SK-N-SH (cell line): ENCODE results near the gene SLBP. TPM values are rescaled to one million over a fixed set of nuclear protein-coding genes. Genes with fewer than 3 reads are reported as not detected.

Source experiments
- CTCF ChIA-PET: fragments of 300-600, 350-600 bp; formaldehyde crosslinking; extraction: SDS; loops from one replicate; lab custom pipeline; 2021; lab: Yijun Ruan, JAX
- POLR2A ChIA-PET: fragments of 350-600 bp; sonication (Branson Sonifier 250); formaldehyde crosslinking; extraction: SDS; loops from one replicate; lab custom pipeline; 2020; ENCODE audit warnings: antibody characterized with exemption, inconsistent platforms; lab: Yijun Ruan, JAX
- DNase-seq: peaks from one replicate; pipeline ENCODE4 v3.0.0; 2012
- H2AFZ ChIP-seq: fragments of 200-600 bp; sonication (generic); 2 replicates; pipeline ENCODE4 v1.8.1; 2016; ENCODE audit warnings: antibody characterized with exemption, mild to moderate bottlenecking, low read depth
- H3F3A ChIP-seq: fragments of 200-600 bp; sonication (generic); replicated peaks from 2 replicates; pipeline ENCODE3; 2016; ENCODE audit warnings: antibody characterized with exemption, mild to moderate bottlenecking; ENCODE audit not compliant: insufficient read depth
- H3K27ac ChIP-seq, 2 experiments: fragments of 200-500 bp in 1 of 2; fragments of 200-600 bp in 1 of 2; sonication (Bioruptor generic) in 1 of 2; sonication (generic), shearing (Covaris generic) in 1 of 2; 2 replicates each; pipeline versions ENCODE4 v1.5.1 to v1.6.1; 2014 to 2016; ENCODE audit warnings: low read depth in 2 of 2, inconsistent platforms in 1 of 2, low read length in 1 of 2, mild to moderate bottlenecking in 1 of 2, mixed read lengths in 1 of 2
- H3K27me3 ChIP-seq: fragments of 200-600 bp; sonication (generic), shearing (Covaris generic); 2 replicates; pipeline ENCODE4 v1.6.1; 2016; ENCODE audit warnings: mixed run types; ENCODE audit not compliant: insufficient read depth
- H3K36me3 ChIP-seq, 2 experiments: fragments of 200-500 bp in 1 of 2; fragments of 200-600 bp in 1 of 2; sonication (Bioruptor generic) in 1 of 2; sonication (generic) in 1 of 2; replicated peaks in 1 of 2; 2 replicates each; pipeline versions ENCODE3 to v1.5.1; 2014 to 2016; ENCODE audit warnings: low read length in 1 of 2, mild to moderate bottlenecking in 1 of 2; ENCODE audit not compliant: insufficient read depth in 2 of 2, control insufficient read depth in 1 of 2
- H3K4me1 ChIP-seq, 2 experiments: fragments of 200-500 bp in 1 of 2; fragments of 200-600 bp in 1 of 2; sonication (Bioruptor generic) in 1 of 2; sonication (generic), shearing (Covaris generic) in 1 of 2; 2 replicates each; pipeline versions ENCODE4 v1.5.1 to v1.6.1; 2014 to 2016; ENCODE audit warnings: low read depth in 1 of 2, low read length in 1 of 2, mixed run types in 1 of 2; ENCODE audit not compliant: insufficient read depth in 2 of 2, control insufficient read depth in 1 of 2
- H3K4me2 ChIP-seq: fragments of 200-600 bp; sonication (generic), shearing (Covaris generic); 2 replicates; pipeline ENCODE4 v1.6.1; 2017; ENCODE audit warnings: mixed run types
- H3K4me3 ChIP-seq, 2 experiments: fragments of 200-500 bp in 1 of 2; fragments of 200-600 bp in 1 of 2; sonication (Bioruptor generic) in 1 of 2; sonication (generic), shearing (Covaris generic) in 1 of 2; 2 replicates each; pipeline versions ENCODE4 v1.5.1 to v1.8.1; 2014 to 2016; ENCODE audit warnings: low read depth in 2 of 2, inconsistent platforms in 1 of 2, low read length in 1 of 2, mild to moderate bottlenecking in 1 of 2, mixed read lengths in 1 of 2, moderate library complexity in 1 of 2
- H3K79me2 ChIP-seq: fragments of 200-600 bp; sonication (generic); 2 replicates; pipeline ENCODE4 v1.8.1; 2017; ENCODE audit warnings: mild to moderate bottlenecking; ENCODE audit not compliant: insufficient read depth
- H3K9ac ChIP-seq: fragments of 200-600 bp; sonication (generic); 2 replicates; pipeline ENCODE4 v1.6.1; 2017; ENCODE audit warnings: mixed run types
- H3K9me2 ChIP-seq: fragments of 200-600 bp; sonication (generic); 2 replicates; pipeline ENCODE4 v1.6.1; 2017; ENCODE audit warnings: mixed run types
- H3K9me3 ChIP-seq: fragments of 200-600 bp; sonication (generic); 2 replicates; pipeline ENCODE4 v1.6.1; 2017; ENCODE audit warnings: mixed run types, mild to moderate bottlenecking, moderate library complexity
- H4K20me1 ChIP-seq: fragments of 200-600 bp; sonication (generic); 2 replicates; pipeline ENCODE4 v1.6.1; 2017; ENCODE audit warnings: mild to moderate bottlenecking, mixed run types; ENCODE audit not compliant: insufficient read depth
- EZH2phosphoT487 ChIP-seq: fragments of 200-600 bp; sonication (generic); IDR thresholded peaks from 2 replicates; pipeline ENCODE4 v1.6.1; 2017; ENCODE audit warnings: low read depth, mixed run types, mild to moderate bottlenecking, antibody characterized with exemption, moderate library complexity, borderline replicate concordance
- FOSL2 ChIP-seq: IDR thresholded peaks from 2 replicates; pipeline ENCODE4 v1.4.0; 2012; ENCODE audit warnings: low read depth, mild to moderate bottlenecking, moderate library complexity, borderline replicate concordance
- GABPA ChIP-seq: IDR thresholded peaks from 2 replicates; pipeline ENCODE4 v1.4.0; 2012; ENCODE audit warnings: low read depth, mild to moderate bottlenecking
- GATA2 ChIP-seq: sonication (generic); formaldehyde crosslinking; IDR thresholded peaks from 2 replicates; pipeline ENCODE4 v1.5.0; 2020; ENCODE audit warnings: mild to moderate bottlenecking, missing genetic modification reagents
- JUND ChIP-seq: IDR thresholded peaks from 2 replicates; pipeline ENCODE4 v1.4.0; 2012
- MXI1 ChIP-seq: IDR thresholded peaks from 2 replicates; pipeline ENCODE4 v1.6.1; 2012; ENCODE audit warnings: mild to moderate bottlenecking, low read depth, low read length, improper control_type of control experiment
- REST ChIP-seq: IDR thresholded peaks from 2 replicates; pipeline ENCODE4 v1.6.1; 2012; ENCODE audit warnings: mild to moderate bottlenecking, low read depth, low read length, moderate library complexity
- SIN3A ChIP-seq: IDR thresholded peaks from 2 replicates; pipeline ENCODE4 v1.6.1; 2012; ENCODE audit warnings: low read depth, mild to moderate bottlenecking, low read length, moderate library complexity, borderline replicate concordance
- SMC3 ChIP-seq: IDR thresholded peaks from 2 replicates; pipeline ENCODE4 v1.6.1; 2012; ENCODE audit warnings: low read depth, low read length, improper control_type of control experiment
- USF2 ChIP-seq: fragments of 150-350 bp; IDR thresholded peaks from 2 replicates; pipeline ENCODE4 v1.6.1; 2017; ENCODE audit warnings: antibody characterized with exemption, low read length, low read depth, borderline replicate concordance
- YY1 ChIP-seq: IDR thresholded peaks from 2 replicates; pipeline ENCODE4 v1.4.0; 2012; ENCODE audit warnings: low read depth, mild to moderate bottlenecking
- WGBS: methylation state at CpG from one replicate; pipeline ENCODE4 v1.1.6; 2017; ENCODE audit warnings: low lambda C conversion rate; 5-methylcytosine and 5-hydroxymethylcytosine counted together
- polyA plus RNA-seq, 3 experiments: library from polyadenylated mRNA; depleted of rRNA; stranded (reverse); fragments of >200 nt; gene quantifications; 2 replicates each; pipeline ENCODE4 v1.2.3, GENCODE V29; 2012

SLBP gene
- polyA plus RNA-seq, 1 of the 3 experiments (the other 2 are of a cell fraction) = 51.5 TPM

GRCh38 chr4:1655081-1655480 is 57.0 kb downstream of the SLBP start:
- Histone ChIP-seq H2AFZ (no peak overlapping the region), H4K20me1 (no peaks in the 10 kb centered on the region), H3K4me3 (no peak overlapping the region), H3K27ac (no peak overlapping the region), H3K79me2 (no peaks in the 10 kb centered on the region), H3K4me1 (no peaks in the 10 kb centered on the region), H3K9me3 (no peaks in the 10 kb centered on the region), H3K27me3 (no peaks in the 10 kb centered on the region), H3K4me2 (no peak overlapping the region), H3K36me3 (no peaks in the 10 kb centered on the region), H3K9me2 (no peaks in the 10 kb centered on the region), H3F3A (no peaks in the 10 kb centered on the region), H3K9ac (no peak overlapping the region)
- TF ChIP-seq JUND (no peak), SIN3A (no peak), GABPA (no peak), SMC3 (no peak)
- CTCF ChIA-PET = no interaction called here
- 96% methylated on average over 35 of the region's 47 CpGs for WGBS
- DNase-seq = no peak
- POLR2A ChIA-PET = no interaction called here

- Histone ChIP-seq H3K9me2 (no peaks in the 10 kb centered on the region), H3K27ac (no peak overlapping the region), H3K4me3 (no peak overlapping the region), H3K79me2 (no peaks in the 10 kb centered on the region), H4K20me1 (no peaks in the 10 kb centered on the region), H3K27me3 (no peaks in the 10 kb centered on the region), H3F3A (no peaks in the 10 kb centered on the region), H3K9me3 (no peaks in the 10 kb centered on the region), H3K9ac (no peak overlapping the region), H2AFZ (no peak overlapping the region), H3K4me2 (no peak overlapping the region), H3K4me1 (no peaks in the 10 kb centered on the region), H3K36me3 (no peaks in the 10 kb centered on the region)
- DNase-seq = no peak
- POLR2A ChIA-PET = no interaction called here
- TF ChIP-seq USF2 = no peak
- TF ChIP-seq REST = no peak
- TF ChIP-seq EZH2phosphoT487 = no peak
- TF ChIP-seq MXI1 = no peak
- no peak for TF ChIP-seq YY1
- TF ChIP-seq GATA2 = no peak
- no peak for TF ChIP-seq JUND
- no peak for TF ChIP-seq FOSL2
- WGBS = 90% methylated on average over 14 of the region's 23 CpGs
- CTCF ChIA-PET = interaction anchor here (1.2 to 1.3 kb wide), 2 partner anchors 25 to 39 kb away, joined by 5 read pairs; no protein-coding TSS in a partner anchor
Measured at GRCh38 chr4:1654216-1654955, 57.7 kb downstream of the SLBP start.
